GM23338 (cell line): ENCODE data around the gene CNOT8. TPM values are rescaled to one million over a fixed set of nuclear protein-coding genes. Genes with fewer than 3 reads are reported as not detected.

Source experiments
- EZH2phosphoT487 ChIP-seq: fragments of 200-600 bp; sonication (generic); IDR thresholded peaks from one replicate; pipeline ENCODE4 v1.8.1; 2018; ENCODE audit warnings: antibody characterized with exemption; ENCODE audit not compliant: unreplicated experiment
- NANOG ChIP-seq: IDR thresholded peaks from 2 replicates; pipeline ENCODE4 v1.6.1; 2016; ENCODE audit warnings: antibody characterized with exemption, borderline replicate concordance
- POLR2AphosphoS5 ChIP-seq: IDR thresholded peaks from 2 replicates; pipeline ENCODE4 v1.6.1; 2016; ENCODE audit warnings: antibody characterized with exemption, low read depth
- polyA plus RNA-seq: library from polyadenylated mRNA; unstranded; fragments of >200 nt; fragmentation: Nextera tagmentation; extraction: Ambion mirVana; gene quantifications from 2 replicates; pipeline ENCODE4 v1.2.1, GENCODE V29; 2016
- total RNA-seq: library from RNA; depleted of rRNA; stranded (reverse); fragments of >200 nt; shearing (Covaris generic); gene quantifications from 2 replicates; pipeline ENCODE4 v1.2.3, GENCODE V29; 2014
- TF ChIP-seq, protein P1 (sequence below): fragments of 250-450 bp; sonication (Bioruptor Pico); IDR thresholded peaks from 2 replicates; pipeline ENCODE4 v1.5.0; 2020; ENCODE audit warnings: mild to moderate bottlenecking, moderate library complexity
- TF ChIP-seq, protein P2 (sequence below): IDR thresholded peaks from one replicate; pipeline ENCODE4 v1.6.1; 2018; ENCODE audit warnings: antibody characterized with exemption; ENCODE audit not compliant: unreplicated experiment
- TF ChIP-seq, protein P3 (sequence below), 2 experiments: fragments of 200-600 bp in 1 of 2; sonication (generic) in 1 of 2; conservative IDR thresholded peaks; 2 replicates each; pipeline versions ENCODE4 v1.5.1 to v1.6.1; 2016 to 2017; ENCODE audit warnings: antibody characterized with exemption in 2 of 2, low read depth in 2 of 2, mild to moderate bottlenecking in 2 of 2, moderate library complexity in 1 of 2

The CNOT8 gene
- total and polyA plus RNA-seq, 2 experiments from 2014 or later: 31.2 to 77.7 TPM

DNA sequence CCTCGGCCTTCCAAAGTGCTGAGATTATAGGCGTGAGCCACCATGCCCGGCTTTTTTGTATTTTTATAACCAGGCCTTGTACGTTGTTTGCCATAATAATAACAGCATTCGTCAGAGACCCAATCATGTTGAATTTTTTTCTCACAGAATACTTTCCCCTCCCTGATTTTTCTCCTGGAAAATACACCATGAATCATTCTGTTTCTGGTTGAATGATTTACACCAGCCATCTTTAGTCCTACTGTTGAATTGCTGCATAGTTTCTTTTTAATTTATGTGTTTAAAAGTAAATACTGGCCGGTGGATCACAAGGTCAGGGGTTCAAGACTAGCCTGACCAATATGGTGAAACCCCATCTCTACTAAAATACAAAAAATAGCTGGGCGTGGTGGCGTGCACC lies 3.5 kb downstream of the CNOT8 start (continued):
- TF ChIP-seq, protein P1, sequence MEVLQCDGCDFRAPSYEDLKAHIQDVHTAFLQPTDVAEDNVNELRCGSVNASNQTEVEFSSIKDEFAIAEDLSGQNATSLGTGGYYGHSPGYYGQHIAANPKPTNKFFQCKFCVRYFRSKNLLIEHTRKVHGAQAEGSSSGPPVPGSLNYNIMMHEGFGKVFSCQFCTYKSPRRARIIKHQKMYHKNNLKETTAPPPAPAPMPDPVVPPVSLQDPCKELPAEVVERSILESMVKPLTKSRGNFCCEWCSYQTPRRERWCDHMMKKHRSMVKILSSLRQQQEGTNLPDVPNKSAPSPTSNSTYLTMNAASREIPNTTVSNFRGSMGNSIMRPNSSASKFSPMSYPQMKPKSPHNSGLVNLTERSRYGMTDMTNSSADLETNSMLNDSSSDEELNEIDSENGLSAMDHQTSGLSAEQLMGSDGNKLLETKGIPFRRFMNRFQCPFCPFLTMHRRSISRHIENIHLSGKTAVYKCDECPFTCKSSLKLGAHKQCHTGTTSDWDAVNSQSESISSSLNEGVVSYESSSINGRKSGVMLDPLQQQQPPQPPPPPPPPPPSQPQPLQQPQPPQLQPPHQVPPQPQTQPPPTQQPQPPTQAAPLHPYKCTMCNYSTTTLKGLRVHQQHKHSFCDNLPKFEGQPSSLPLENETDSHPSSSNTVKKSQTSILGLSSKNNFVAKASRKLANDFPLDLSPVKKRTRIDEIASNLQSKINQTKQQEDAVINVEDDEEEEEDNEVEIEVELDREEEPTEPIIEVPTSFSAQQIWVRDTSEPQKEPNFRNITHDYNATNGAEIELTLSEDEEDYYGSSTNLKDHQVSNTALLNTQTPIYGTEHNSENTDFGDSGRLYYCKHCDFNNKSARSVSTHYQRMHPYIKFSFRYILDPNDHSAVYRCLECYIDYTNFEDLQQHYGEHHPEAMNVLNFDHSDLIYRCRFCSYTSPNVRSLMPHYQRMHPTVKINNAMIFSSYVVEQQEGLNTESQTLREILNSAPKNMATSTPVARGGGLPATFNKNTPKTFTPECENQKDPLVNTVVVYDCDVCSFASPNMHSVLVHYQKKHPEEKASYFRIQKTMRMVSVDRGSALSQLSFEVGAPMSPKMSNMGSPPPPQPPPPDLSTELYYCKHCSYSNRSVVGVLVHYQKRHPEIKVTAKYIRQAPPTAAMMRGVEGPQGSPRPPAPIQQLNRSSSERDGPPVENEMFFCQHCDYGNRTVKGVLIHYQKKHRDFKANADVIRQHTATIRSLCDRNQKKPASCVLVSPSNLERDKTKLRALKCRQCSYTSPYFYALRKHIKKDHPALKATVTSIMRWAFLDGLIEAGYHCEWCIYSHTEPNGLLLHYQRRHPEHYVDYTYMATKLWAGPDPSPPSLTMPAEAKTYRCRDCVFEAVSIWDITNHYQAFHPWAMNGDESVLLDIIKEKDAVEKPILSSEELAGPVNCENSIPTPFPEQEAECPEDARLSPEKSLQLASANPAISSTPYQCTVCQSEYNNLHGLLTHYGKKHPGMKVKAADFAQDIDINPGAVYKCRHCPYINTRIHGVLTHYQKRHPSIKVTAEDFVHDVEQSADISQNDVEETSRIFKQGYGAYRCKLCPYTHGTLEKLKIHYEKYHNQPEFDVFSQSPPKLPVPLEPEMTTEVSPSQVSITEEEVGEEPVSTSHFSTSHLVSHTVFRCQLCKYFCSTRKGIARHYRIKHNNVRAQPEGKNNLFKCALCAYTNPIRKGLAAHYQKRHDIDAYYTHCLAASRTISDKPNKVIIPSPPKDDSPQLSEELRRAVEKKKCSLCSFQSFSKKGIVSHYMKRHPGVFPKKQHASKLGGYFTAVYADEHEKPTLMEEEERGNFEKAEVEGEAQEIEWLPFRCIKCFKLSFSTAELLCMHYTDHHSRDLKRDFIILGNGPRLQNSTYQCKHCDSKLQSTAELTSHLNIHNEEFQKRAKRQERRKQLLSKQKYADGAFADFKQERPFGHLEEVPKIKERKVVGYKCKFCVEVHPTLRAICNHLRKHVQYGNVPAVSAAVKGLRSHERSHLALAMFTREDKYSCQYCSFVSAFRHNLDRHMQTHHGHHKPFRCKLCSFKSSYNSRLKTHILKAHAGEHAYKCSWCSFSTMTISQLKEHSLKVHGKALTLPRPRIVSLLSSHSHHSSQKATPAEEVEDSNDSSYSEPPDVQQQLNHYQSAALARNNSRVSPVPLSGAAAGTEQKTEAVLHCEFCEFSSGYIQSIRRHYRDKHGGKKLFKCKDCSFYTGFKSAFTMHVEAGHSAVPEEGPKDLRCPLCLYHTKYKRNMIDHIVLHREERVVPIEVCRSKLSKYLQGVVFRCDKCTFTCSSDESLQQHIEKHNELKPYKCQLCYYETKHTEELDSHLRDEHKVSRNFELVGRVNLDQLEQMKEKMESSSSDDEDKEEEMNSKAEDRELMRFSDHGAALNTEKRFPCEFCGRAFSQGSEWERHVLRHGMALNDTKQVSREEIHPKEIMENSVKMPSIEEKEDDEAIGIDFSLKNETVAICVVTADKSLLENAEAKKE (CRISPR knock-in tag): no peak
- TF ChIP-seq NANOG: no peak
- no peak for TF ChIP-seq EZH2phosphoT487
- TF ChIP-seq POLR2AphosphoS5: no peak
- TF ChIP-seq, protein P2, sequence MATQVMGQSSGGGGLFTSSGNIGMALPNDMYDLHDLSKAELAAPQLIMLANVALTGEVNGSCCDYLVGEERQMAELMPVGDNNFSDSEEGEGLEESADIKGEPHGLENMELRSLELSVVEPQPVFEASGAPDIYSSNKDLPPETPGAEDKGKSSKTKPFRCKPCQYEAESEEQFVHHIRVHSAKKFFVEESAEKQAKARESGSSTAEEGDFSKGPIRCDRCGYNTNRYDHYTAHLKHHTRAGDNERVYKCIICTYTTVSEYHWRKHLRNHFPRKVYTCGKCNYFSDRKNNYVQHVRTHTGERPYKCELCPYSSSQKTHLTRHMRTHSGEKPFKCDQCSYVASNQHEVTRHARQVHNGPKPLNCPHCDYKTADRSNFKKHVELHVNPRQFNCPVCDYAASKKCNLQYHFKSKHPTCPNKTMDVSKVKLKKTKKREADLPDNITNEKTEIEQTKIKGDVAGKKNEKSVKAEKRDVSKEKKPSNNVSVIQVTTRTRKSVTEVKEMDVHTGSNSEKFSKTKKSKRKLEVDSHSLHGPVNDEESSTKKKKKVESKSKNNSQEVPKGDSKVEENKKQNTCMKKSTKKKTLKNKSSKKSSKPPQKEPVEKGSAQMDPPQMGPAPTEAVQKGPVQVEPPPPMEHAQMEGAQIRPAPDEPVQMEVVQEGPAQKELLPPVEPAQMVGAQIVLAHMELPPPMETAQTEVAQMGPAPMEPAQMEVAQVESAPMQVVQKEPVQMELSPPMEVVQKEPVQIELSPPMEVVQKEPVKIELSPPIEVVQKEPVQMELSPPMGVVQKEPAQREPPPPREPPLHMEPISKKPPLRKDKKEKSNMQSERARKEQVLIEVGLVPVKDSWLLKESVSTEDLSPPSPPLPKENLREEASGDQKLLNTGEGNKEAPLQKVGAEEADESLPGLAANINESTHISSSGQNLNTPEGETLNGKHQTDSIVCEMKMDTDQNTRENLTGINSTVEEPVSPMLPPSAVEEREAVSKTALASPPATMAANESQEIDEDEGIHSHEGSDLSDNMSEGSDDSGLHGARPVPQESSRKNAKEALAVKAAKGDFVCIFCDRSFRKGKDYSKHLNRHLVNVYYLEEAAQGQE: no peak
- TF ChIP-seq, protein P3, sequence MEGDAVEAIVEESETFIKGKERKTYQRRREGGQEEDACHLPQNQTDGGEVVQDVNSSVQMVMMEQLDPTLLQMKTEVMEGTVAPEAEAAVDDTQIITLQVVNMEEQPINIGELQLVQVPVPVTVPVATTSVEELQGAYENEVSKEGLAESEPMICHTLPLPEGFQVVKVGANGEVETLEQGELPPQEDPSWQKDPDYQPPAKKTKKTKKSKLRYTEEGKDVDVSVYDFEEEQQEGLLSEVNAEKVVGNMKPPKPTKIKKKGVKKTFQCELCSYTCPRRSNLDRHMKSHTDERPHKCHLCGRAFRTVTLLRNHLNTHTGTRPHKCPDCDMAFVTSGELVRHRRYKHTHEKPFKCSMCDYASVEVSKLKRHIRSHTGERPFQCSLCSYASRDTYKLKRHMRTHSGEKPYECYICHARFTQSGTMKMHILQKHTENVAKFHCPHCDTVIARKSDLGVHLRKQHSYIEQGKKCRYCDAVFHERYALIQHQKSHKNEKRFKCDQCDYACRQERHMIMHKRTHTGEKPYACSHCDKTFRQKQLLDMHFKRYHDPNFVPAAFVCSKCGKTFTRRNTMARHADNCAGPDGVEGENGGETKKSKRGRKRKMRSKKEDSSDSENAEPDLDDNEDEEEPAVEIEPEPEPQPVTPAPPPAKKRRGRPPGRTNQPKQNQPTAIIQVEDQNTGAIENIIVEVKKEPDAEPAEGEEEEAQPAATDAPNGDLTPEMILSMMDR (conservative IDR thresholded peaks at IDR 0.05; ENCODE audit: low read depth in 2 of 2): no peak
